GM12864 (cell line): ENCODE results near the gene SPPL3.

Experiments
- DNase-seq: peaks from one replicate; pipeline ENCODE4 v3.0.0-alpha.2; 2011; ENCODE audit warnings: low read depth
- H3K4me3 ChIP-seq: 2 replicates; pipeline ENCODE4 v1.5.1; 2011; ENCODE audit warnings: mild to moderate bottlenecking, low read depth, low read length, control low read depth
- TF ChIP-seq, protein P1 (sequence below): IDR thresholded peaks from 2 replicates; pipeline ENCODE4 v1.5.1; 2011; ENCODE audit warnings: low read depth, mild to moderate bottlenecking, moderate library complexity, low read length, control low read depth, inconsistent platforms; ENCODE audit errors: missing control alignments

Gene SPPL3

DNA sequence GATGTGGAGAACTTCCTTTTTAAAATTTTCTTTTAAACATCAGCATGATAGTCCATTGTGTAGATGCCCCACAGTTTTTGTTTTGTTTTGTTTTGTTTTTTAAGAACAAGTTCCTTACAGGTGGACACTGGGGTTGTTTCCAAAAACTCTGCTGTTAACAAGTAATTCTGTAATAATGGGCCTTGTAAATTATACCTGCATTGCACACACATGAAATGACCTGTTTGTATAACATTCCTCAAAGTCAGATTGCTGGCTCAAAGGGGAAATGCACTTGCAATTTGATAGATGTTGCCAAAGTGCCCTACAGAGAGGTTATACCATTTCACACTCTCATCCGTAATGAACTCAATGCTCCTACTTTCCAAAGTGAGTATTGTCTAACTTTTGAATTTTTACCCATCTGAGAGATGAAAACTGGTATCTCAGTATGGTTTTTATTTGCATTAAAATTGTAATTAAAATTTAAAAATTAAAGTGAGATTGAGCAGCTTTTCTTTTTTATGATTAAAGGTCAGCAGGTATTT is 89.2 kb downstream of the SPPL3 start:
- DNase-seq = no peak
- TF ChIP-seq, protein P1, sequence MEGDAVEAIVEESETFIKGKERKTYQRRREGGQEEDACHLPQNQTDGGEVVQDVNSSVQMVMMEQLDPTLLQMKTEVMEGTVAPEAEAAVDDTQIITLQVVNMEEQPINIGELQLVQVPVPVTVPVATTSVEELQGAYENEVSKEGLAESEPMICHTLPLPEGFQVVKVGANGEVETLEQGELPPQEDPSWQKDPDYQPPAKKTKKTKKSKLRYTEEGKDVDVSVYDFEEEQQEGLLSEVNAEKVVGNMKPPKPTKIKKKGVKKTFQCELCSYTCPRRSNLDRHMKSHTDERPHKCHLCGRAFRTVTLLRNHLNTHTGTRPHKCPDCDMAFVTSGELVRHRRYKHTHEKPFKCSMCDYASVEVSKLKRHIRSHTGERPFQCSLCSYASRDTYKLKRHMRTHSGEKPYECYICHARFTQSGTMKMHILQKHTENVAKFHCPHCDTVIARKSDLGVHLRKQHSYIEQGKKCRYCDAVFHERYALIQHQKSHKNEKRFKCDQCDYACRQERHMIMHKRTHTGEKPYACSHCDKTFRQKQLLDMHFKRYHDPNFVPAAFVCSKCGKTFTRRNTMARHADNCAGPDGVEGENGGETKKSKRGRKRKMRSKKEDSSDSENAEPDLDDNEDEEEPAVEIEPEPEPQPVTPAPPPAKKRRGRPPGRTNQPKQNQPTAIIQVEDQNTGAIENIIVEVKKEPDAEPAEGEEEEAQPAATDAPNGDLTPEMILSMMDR = no peak

DNA sequence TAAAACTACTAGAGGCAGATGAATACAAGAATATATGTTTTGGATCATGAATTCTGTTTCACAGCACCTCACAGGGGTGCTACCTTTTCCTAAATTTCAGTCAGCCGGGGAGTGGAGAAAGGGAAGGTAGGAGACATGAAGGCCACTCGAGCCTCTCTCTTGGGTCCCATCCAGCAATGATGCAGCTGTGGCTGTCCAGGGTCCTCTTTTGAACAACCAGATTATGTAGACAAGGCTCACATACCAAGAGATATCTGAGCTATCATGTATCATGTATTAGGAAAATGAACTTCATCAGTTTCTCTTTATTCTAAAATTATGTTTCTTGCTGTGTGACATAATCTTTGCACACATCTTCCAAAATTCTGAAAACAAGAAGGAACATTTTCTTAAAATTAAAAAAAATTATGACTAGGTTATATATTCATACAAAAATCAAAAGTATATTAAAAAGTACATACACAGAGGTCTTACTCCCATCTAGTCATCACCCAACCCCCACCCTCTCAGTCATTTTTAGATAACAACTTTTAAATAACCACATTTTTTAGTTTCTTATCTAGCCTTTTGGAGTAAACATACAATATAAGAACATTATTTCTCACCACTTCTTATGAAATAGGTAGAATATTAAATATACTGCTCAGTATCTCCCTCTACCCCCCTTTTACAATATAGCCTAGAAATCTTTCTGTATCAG is 89.8 kb downstream of the SPPL3 start:
- TF ChIP-seq, protein P1 = no peak
- DNase-seq = no peak
- no peak overlapping the region for H3K4me3 ChIP-seq

More for the DNA sequence above, 89.2 kb downstream of the SPPL3 start:
- no peak overlapping the region for H3K4me3 ChIP-seq

DNA sequence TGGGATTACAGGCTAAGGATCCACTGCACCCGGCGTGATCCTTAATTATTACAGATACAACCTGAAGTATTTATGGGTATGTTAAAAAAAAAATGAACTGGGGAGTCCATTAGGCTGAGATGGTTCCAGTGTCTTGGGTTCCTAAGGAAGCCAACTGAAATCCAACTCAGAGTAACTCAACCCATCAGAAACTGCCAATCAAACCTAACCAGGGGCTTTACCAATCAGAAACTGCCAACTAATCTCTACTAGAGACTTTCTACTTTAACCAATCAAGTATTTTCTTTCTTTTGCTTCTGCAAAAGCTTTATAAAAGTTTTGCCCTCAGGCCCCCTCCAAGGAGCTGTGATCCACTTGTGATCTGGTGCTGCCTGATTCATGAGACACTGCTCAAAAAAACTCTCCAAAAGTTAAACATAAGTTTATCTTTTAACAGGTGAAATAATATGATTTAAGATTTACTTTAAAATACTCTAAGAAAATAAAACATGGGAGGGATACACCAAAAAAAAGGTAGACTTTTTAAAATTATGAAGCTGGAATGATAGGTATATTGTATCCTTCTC is 90.5 kb downstream of the SPPL3 start:
- TF ChIP-seq, protein P1 = no peak
- H3K4me3 ChIP-seq = no peak overlapping the region
- no peak for DNase-seq

DNA sequence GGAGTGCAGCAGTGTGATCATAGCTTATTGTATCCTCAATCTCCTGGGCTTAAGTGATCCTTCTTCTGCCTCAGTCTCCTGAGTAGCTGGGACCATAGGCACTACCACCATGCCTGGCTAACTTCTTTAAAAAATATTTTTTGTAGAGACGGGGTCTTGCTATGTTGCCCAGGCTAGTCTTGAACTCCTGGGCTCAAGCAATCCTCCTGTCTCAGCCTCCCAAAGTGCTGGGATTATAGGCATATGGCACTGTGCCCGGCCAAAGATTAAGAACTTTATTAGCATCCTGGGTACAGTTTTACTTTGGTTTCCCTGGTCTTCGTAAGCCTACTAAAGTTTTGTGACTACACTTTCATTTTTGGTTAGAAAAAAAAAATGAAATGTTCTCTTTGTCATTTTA is 94.1 kb downstream of the SPPL3 start:
- no peak overlapping the region for H3K4me3 ChIP-seq
- TF ChIP-seq, protein P1 = no peak
- DNase-seq = no peak

DNA sequence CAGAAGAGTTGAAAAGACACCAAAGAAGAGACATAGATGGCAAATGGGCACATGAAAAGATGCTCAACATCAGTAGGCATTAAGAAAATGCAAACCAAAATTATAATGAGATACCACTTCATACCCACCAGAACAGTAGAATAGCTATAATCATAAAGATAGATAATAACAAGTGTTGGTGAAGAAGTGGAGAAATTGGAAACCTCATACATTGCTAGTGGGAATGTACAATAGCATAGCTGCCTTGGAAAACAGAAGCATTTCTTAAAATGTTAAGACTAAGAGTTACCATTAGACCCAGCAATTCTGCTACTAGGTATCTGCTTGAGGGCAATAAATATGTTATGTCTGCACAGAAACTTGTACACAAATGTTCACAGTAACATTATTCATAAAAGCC is 99.7 kb downstream of the SPPL3 start:
- TF ChIP-seq, protein P1 = no peak
- DNase-seq = no peak
- H3K4me3 ChIP-seq = no peak overlapping the region

DNA sequence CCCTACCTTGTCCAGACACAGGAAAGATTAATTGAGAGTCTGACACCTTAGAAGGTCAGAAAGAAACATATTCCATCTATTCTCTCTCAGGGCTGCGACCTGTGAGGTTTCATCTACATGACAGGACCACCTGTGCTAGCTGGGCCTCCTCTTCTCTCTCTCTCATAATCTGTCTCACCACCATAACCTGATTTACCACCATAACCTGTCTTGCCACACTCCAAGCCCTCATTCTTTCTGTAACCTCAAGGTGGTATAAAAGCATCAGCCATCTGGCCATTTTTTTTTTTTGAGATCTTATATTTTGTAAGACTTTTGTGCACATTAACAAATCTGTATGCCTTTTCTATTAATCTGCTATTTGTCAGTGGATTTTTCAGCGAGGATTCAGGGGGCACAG is 103.0 kb downstream of the SPPL3 start:
- DNase-seq = no peak
- TF ChIP-seq, protein P1 = no peak
- H3K4me3 ChIP-seq = no peak overlapping the region

DNA sequence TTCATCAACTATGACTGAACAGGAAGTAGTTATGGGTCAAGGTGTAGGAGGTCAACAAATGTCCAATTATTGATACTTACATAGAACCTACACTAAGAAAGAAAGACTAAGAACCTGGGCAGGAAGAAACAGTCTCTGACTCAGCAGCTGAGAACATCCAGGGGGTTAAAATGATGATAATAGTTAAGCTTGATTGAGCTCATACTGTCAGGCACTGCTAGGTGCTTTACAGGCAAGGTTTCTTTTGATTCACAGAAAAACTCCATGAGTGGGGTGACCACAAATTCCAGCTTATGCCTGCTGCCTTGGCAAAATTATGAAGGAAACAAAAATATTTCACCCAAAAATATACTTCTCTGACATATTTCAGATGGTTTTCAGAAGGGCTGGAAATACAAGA is 103.5 kb downstream of the SPPL3 start:
- TF ChIP-seq, protein P1 = no peak
- DNase-seq = no peak
- H3K4me3 ChIP-seq = no peak overlapping the region
